ENCODE results near the gene LUZP1.

The LUZP1 gene

DNA sequence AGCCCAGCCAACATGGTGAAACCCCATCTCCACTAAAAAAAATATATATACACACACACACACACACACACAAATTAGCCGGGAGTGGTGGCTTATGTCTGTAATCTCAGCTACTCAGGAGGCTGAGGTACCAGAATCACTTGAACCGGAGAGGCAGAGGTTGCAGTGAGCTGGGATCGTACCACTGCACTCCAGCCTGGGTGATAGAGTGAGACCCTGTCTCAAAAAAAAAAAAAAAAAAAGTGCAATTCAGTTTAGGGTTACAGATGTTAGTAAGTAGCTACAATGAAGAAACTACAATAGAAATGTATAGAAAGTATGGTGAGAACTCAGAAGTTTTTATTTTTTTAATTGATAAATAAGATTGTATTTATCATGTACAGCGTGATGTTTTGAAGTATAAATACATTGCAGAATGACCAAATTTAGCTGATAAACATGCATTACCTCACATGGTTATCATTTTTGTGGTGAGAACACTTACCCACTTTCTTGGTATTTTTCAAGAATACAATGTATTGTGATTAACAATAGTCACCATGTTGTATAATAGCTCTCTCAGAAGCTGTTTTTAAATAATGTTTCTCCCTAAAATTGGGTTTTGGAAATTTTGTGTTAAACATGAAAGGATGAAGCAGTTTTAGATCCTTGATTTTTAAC, 131.4 kb downstream of the LUZP1 start:
- CTCF ChIA-PET: interaction anchor here (0.6 kb wide), 1 partner anchor 625 kb away, joined by 4 read pairs; no protein-coding TSS in a partner anchor

More for the DNA sequence above, 131.4 kb downstream of the LUZP1 start:
- TF ChIP-seq, protein P1, sequence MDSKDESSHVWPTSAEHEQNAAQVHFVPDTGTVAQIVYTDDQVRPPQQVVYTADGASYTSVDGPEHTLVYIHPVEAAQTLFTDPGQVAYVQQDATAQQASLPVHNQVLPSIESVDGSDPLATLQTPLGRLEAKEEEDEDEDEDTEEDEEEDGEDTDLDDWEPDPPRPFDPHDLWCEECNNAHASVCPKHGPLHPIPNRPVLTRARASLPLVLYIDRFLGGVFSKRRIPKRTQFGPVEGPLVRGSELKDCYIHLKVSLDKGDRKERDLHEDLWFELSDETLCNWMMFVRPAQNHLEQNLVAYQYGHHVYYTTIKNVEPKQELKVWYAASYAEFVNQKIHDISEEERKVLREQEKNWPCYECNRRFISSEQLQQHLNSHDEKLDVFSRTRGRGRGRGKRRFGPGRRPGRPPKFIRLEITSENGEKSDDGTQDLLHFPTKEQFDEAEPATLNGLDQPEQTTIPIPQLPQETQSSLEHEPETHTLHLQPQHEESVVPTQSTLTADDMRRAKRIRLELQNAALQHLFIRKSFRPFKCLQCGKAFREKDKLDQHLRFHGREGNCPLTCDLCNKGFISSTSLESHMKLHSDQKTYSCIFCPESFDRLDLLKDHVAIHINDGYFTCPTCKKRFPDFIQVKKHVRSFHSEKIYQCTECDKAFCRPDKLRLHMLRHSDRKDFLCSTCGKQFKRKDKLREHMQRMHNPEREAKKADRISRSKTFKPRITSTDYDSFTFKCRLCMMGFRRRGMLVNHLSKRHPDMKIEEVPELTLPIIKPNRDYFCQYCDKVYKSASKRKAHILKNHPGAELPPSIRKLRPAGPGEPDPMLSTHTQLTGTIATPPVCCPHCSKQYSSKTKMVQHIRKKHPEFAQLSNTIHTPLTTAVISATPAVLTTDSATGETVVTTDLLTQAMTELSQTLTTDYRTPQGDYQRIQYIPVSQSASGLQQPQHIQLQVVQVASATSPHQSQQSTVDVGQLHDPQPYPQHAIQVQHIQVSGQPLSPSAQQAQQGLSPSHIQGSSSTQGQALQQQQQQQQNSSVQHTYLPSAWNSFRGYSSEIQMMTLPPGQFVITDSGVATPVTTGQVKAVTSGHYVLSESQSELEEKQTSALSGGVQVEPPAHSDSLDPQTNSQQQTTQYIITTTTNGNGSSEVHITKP (tag by site-specific recombination; IDR thresholded peaks at IDR 0.05): peak; percentile 85
- TF ChIP-seq ZNF76 (tag by site-specific recombination; IDR thresholded peaks at IDR 0.05; ENCODE audit: borderline replicate concordance, low read depth): no peak
- TF ChIP-seq ZNF239 (tag by site-specific recombination; IDR thresholded peaks at IDR 0.05): no peak
- no peak for TF ChIP-seq ZNF548 (tag by site-specific recombination; IDR thresholded peaks at IDR 0.05)
- no peak for TF ChIP-seq ZNF404 (tag by site-specific recombination; IDR thresholded peaks at IDR 0.05)
- TF ChIP-seq ZBTB20 (tag by site-specific recombination; IDR thresholded peaks at IDR 0.05): no peak
- TF ChIP-seq ZNF362 (tag by site-specific recombination; IDR thresholded peaks at IDR 0.05): peak; percentile 51; the same call in 1 of the 2 replicates
- TF ChIP-seq ZNF530 (tag by site-specific recombination; IDR thresholded peaks at IDR 0.05; ENCODE audit: low read depth): no peak
- no peak for TF ChIP-seq ZBTB1 (tag by site-specific recombination; IDR thresholded peaks at IDR 0.05)
- no peak for TF ChIP-seq BCL11B (tag by site-specific recombination; IDR thresholded peaks at IDR 0.05; ENCODE audit: low read depth)
- TF ChIP-seq ZNF211 (tag by site-specific recombination; IDR thresholded peaks at IDR 0.05; ENCODE audit: low read depth): no peak
- TF ChIP-seq ZNF23 (tag by site-specific recombination; IDR thresholded peaks at IDR 0.05; ENCODE audit: borderline replicate concordance): no peak
- TF ChIP-seq, protein P2, sequence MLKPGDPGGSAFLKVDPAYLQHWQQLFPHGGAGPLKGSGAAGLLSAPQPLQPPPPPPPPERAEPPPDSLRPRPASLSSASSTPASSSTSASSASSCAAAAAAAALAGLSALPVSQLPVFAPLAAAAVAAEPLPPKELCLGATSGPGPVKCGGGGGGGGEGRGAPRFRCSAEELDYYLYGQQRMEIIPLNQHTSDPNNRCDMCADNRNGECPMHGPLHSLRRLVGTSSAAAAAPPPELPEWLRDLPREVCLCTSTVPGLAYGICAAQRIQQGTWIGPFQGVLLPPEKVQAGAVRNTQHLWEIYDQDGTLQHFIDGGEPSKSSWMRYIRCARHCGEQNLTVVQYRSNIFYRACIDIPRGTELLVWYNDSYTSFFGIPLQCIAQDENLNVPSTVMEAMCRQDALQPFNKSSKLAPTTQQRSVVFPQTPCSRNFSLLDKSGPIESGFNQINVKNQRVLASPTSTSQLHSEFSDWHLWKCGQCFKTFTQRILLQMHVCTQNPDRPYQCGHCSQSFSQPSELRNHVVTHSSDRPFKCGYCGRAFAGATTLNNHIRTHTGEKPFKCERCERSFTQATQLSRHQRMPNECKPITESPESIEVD (tag by site-specific recombination; IDR thresholded peaks at IDR 0.05): 0 out of 2 replicates have a peak, but pooled peaks have one; percentile 14
- 0 out of 2 replicates have a peak, but pooled peaks have one; percentile 23 for TF ChIP-seq OSR2 (tag by site-specific recombination; IDR thresholded peaks at IDR 0.05)
- TF ChIP-seq, protein P3, sequence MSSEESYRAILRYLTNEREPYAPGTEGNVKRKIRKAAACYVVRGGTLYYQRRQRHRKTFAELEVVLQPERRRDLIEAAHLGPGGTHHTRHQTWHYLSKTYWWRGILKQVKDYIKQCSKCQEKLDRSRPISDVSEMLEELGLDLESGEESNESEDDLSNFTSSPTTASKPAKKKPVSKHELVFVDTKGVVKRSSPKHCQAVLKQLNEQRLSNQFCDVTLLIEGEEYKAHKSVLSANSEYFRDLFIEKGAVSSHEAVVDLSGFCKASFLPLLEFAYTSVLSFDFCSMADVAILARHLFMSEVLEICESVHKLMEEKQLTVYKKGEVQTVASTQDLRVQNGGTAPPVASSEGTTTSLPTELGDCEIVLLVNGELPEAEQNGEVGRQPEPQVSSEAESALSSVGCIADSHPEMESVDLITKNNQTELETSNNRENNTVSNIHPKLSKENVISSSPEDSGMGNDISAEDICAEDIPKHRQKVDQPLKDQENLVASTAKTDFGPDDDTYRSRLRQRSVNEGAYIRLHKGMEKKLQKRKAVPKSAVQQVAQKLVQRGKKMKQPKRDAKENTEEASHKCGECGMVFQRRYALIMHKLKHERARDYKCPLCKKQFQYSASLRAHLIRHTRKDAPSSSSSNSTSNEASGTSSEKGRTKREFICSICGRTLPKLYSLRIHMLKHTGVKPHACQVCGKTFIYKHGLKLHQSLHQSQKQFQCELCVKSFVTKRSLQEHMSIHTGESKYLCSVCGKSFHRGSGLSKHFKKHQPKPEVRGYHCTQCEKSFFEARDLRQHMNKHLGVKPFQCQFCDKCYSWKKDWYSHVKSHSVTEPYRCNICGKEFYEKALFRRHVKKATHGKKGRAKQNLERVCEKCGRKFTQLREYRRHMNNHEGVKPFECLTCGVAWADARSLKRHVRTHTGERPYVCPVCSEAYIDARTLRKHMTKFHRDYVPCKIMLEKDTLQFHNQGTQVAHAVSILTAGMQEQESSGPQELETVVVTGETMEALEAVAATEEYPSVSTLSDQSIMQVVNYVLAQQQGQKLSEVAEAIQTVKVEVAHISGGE (tag by site-specific recombination; conservative IDR thresholded peaks at IDR 0.05; ENCODE audit: low read depth): no peak
- Histone ChIP-seq H3K9me3 (ENCODE audit: control insufficient read depth, insufficient read depth, low read depth, low read length) (no peaks in the 10 kb centered on the region), H3K4me3 (ENCODE audit: low read depth, low read length) (no peak overlapping the region), H3K36me3 (ENCODE audit: control insufficient read depth in 2 of 2, insufficient read depth in 1 of 2, low read length in 2 of 2) (no peaks in the 10 kb centered on the region; a peak in 1 of 3 replicates), H3K4me1 (ENCODE audit: control insufficient read depth, insufficient read depth, low read length) (peaks cover 17% of the 10 kb centered on the region), H3K27ac (ENCODE audit: extremely low read depth, low read depth, low read length) (no peak overlapping the region)
- POLR2A ChIA-PET: no interaction called here
